Neural progenitor cell (in vitro differentiated cells): ENCODE results near the gene THSD4. TPM values are rescaled to one million over a fixed set of nuclear protein-coding genes. Genes with fewer than 3 reads are reported as not detected.
A peak's percentile ranks its signal among the peaks of the same experiment; 100 is the strongest.

Experiments used
- DNase-seq: peaks from one replicate; pipeline ENCODE4 v3.0.0-alpha.2; 2016; ENCODE audit warnings: low spot score
- H2AFZ ChIP-seq: fragments of 200-600 bp; sonication (generic); replicated peaks from 2 replicates; pipeline ENCODE4 v1.6.1; 2016; ENCODE audit warnings: antibody characterized with exemption
- H3F3A ChIP-seq: fragments of 200-600 bp; sonication (generic); 2 replicates; pipeline ENCODE4 v1.6.1; 2016; ENCODE audit warnings: antibody characterized with exemption, low read depth
- H3K27ac ChIP-seq: fragments of 200-600 bp; sonication (generic); 2 replicates; pipeline ENCODE4 v1.5.1; 2016; ENCODE audit warnings: mild to moderate bottlenecking
- H3K27me3 ChIP-seq: fragments of 200-600 bp; sonication (generic); 2 replicates; pipeline ENCODE4 v1.6.1; 2016; ENCODE audit warnings: mild to moderate bottlenecking, moderate library complexity
- H3K36me3 ChIP-seq: fragments of 200-600 bp; sonication (generic); 2 replicates; pipeline ENCODE4 v1.5.1; 2016
- H3K4me1 ChIP-seq: fragments of 200-600 bp; sonication (generic); 2 replicates; pipeline ENCODE4 v1.6.1; 2016; ENCODE audit warnings: mixed run types
- H3K4me2 ChIP-seq: fragments of 200-600 bp; sonication (generic); 2 replicates; pipeline ENCODE4 v1.6.1; 2016
- H3K4me3 ChIP-seq: fragments of 200-600 bp; sonication (generic); 2 replicates; pipeline ENCODE4 v1.5.1; 2016
- H3K79me2 ChIP-seq: fragments of 200-600 bp; sonication (generic); 2 replicates; pipeline ENCODE4 v1.6.1; 2016; ENCODE audit warnings: low read depth
- H3K9ac ChIP-seq: fragments of 200-600 bp; sonication (generic); 2 replicates; pipeline ENCODE4 v1.6.1; 2016
- H3K9me3 ChIP-seq: fragments of 200-600 bp; sonication (generic); 2 replicates; pipeline ENCODE4 v1.5.1; 2016; ENCODE audit warnings: low read depth
- H4K20me1 ChIP-seq: fragments of 200-600 bp; sonication (generic); 2 replicates; pipeline ENCODE4 v1.6.1; 2016; ENCODE audit warnings: low read depth
- H3K27ac Mint-ChIP-seq: 3 replicates; pipeline ENCODE4 v1.8.0; 2021; ENCODE audit warnings: mixed read lengths
- H3K27me3 Mint-ChIP-seq: 2 replicates; pipeline ENCODE4 v1.8.0; 2022; ENCODE audit warnings: low read depth, mild to moderate bottlenecking, inconsistent platforms, moderate library complexity, mixed read lengths; ENCODE audit not compliant: insufficient read depth
- H3K36me3 Mint-ChIP-seq: 3 replicates; pipeline ENCODE4 v1.8.0; 2021; ENCODE audit warnings: mixed read lengths
- H3K4me1 Mint-ChIP-seq: 3 replicates; pipeline ENCODE4 v1.8.0; 2021; ENCODE audit warnings: mixed read lengths
- H3K4me3 Mint-ChIP-seq: 3 replicates; pipeline ENCODE4 v1.8.0; 2021; ENCODE audit warnings: mild to moderate bottlenecking, moderate library complexity, mixed read lengths
- H3K9me3 Mint-ChIP-seq: 3 replicates; pipeline ENCODE4 v1.8.0; 2020; ENCODE audit warnings: mixed read lengths
- CTCF ChIP-seq: fragments of 200-600 bp; sonication (generic); IDR thresholded peaks from 2 replicates; pipeline ENCODE4 v1.5.1; 2017; ENCODE audit warnings: antibody characterized with exemption, mild to moderate bottlenecking
- EZH2 ChIP-seq: fragments of 200-600 bp; sonication (generic); IDR thresholded peaks from 2 replicates; pipeline ENCODE4 v1.6.1; 2017; ENCODE audit warnings: antibody characterized with exemption, mild to moderate bottlenecking, moderate library complexity
- EZH2phosphoT487 ChIP-seq: fragments of 200-600 bp; sonication (generic); IDR thresholded peaks from 2 replicates; pipeline ENCODE4 v1.6.1; 2017; ENCODE audit warnings: antibody characterized with exemption
- total RNA-seq: library from RNA; depleted of rRNA; stranded (reverse); fragments of >200 nt; gene quantifications from 2 replicates; pipeline ENCODE4 v1.2.3, GENCODE V29; 2015; ENCODE audit warnings: low replicate concordance

THSD4 gene
- total RNA-seq, 1 donor from 2014 or later = 2.4 TPM

- no peaks in the 10 kb centered on the region for H3K36me3 ChIP-seq
- no peaks in the 10 kb centered on the region for H3F3A ChIP-seq
- H3K27me3 Mint-ChIP-seq = peaks cover 10% of the 10 kb centered on the region
- H4K20me1 ChIP-seq = no peaks in the 10 kb centered on the region
- no peak overlapping the region for H3K4me3 ChIP-seq
- H3K36me3 Mint-ChIP-seq = peaks cover 5% of the 10 kb centered on the region
- H3K9me3 Mint-ChIP-seq = no peaks in the 10 kb centered on the region
- no peak overlapping the region for H2AFZ ChIP-seq
- no peak overlapping the region for H3K27ac Mint-ChIP-seq
- peaks cover 10% of the 10 kb centered on the region for H3K4me1 Mint-ChIP-seq
- no peak overlapping the region for H3K4me2 ChIP-seq
- H3K9ac ChIP-seq = no peak overlapping the region
- H3K4me3 Mint-ChIP-seq = no peak overlapping the region
- TF ChIP-seq EZH2 (no peak), CTCF (no peak), EZH2phosphoT487 (no peak)
- H3K79me2 ChIP-seq = no peaks in the 10 kb centered on the region
- no peak overlapping the region for H3K27ac ChIP-seq
- H3K4me1 ChIP-seq = no peaks in the 10 kb centered on the region
- no peaks in the 10 kb centered on the region for H3K9me3 ChIP-seq
- H3K27me3 ChIP-seq = no peaks in the 10 kb centered on the region
- DNase-seq = no peak
Observed at GRCh38 chr15:71152542-71152941, 37.3 kb downstream of the THSD4 start.

GRCh38 chr15:71153823-71154524, 38.7 kb downstream of the THSD4 start:
- no peak overlapping the region for H3K9ac ChIP-seq
- no peak overlapping the region for H3K27ac Mint-ChIP-seq
- DNase-seq = peak; percentile 46
- no peak overlapping the region for H3K4me2 ChIP-seq
- H3K4me3 Mint-ChIP-seq = no peak overlapping the region
- no peak overlapping the region for H3K4me3 ChIP-seq
- no peaks in the 10 kb centered on the region for H3K9me3 ChIP-seq
- no peak overlapping the region for H3K27ac ChIP-seq
- no peaks in the 10 kb centered on the region for H3K79me2 ChIP-seq
- no peak overlapping the region for H2AFZ ChIP-seq
- TF ChIP-seq CTCF (no peak), EZH2 (no peak), EZH2phosphoT487 (no peak)
- H3K27me3 Mint-ChIP-seq = peaks cover 10% of the 10 kb centered on the region
- H4K20me1 ChIP-seq = no peaks in the 10 kb centered on the region
- no peaks in the 10 kb centered on the region for H3K27me3 ChIP-seq
- no peaks in the 10 kb centered on the region for H3K36me3 ChIP-seq
- no peaks in the 10 kb centered on the region for H3K4me1 ChIP-seq
- H3K36me3 Mint-ChIP-seq = peaks cover 5% of the 10 kb centered on the region
- peaks cover 10% of the 10 kb centered on the region for H3K4me1 Mint-ChIP-seq
- H3K9me3 Mint-ChIP-seq = no peaks in the 10 kb centered on the region
- H3F3A ChIP-seq = no peaks in the 10 kb centered on the region

- Histone ChIP-seq H3K9me3 (no peaks in the 10 kb centered on the region), H3K4me1 (no peaks in the 10 kb centered on the region), H3K4me2 (no peak overlapping the region), H3K36me3 (no peaks in the 10 kb centered on the region), H3K27me3 (no peaks in the 10 kb centered on the region), H3F3A (no peaks in the 10 kb centered on the region), H3K9ac (no peak overlapping the region), H3K27ac (no peak overlapping the region), H3K79me2 (no peaks in the 10 kb centered on the region), H4K20me1 (no peaks in the 10 kb centered on the region), H3K4me3 (no peak overlapping the region), H2AFZ (no peak overlapping the region)
- H3K9me3 Mint-ChIP-seq = no peaks in the 10 kb centered on the region
- H3K4me3 Mint-ChIP-seq = no peak overlapping the region
- H3K27ac Mint-ChIP-seq = peak overlapping the region; percentile 30
- peaks cover 10% of the 10 kb centered on the region for H3K4me1 Mint-ChIP-seq
- peaks cover 5% of the 10 kb centered on the region for H3K36me3 Mint-ChIP-seq
- peaks cover 10% of the 10 kb centered on the region for H3K27me3 Mint-ChIP-seq
- no peak for DNase-seq
- TF ChIP-seq EZH2 (no peak), EZH2phosphoT487 (no peak), CTCF (no peak)
Observed at GRCh38 chr15:71154607-71155200, 39.4 kb downstream of the THSD4 start.
